MCF 10A (cell line): ENCODE measurements around the gene SLC35E2B. TPM values are rescaled to one million over a fixed set of nuclear protein-coding genes. Genes with fewer than 3 reads are reported as not detected.
"Not testable (repeated sequence)": the region's sequence is repeated elsewhere in the genome, so short reads cannot be mapped to it uniquely, and the experiment has no call there.

ENCODE experiments used
- BruUV-seq: library from RNA; stranded (reverse); fragments of 400-500 nt; replicated peaks from 2 replicates; lab custom pipeline; 2021; lab: Mats Ljungman, UMichigan
- CTCF ChIA-PET: fragments of 300-600 bp; sonication (Branson Sonifier 250); formaldehyde crosslinking; extraction: SDS; loops from one replicate; lab custom pipeline; 2021; ENCODE audit warnings: antibody characterized with exemption, inconsistent platforms; lab: Yijun Ruan, JAX
- POLR2A ChIA-PET: fragments of 300-600, 350-650 bp; sonication (Branson Sonifier 250); formaldehyde crosslinking; extraction: SDS; loops from one replicate; lab custom pipeline; 2020; ENCODE audit warnings: antibody characterized with exemption, inconsistent platforms; lab: Yijun Ruan, JAX
- DNase-seq: peaks from one replicate; pipeline ENCODE4 v3.0.0-alpha.2; 2018; ENCODE audit not compliant: unreplicated experiment
- H3K27ac Mint-ChIP-seq: one replicate; pipeline ENCODE4 v1.8.0; 2022; ENCODE audit warnings: mild to moderate bottlenecking, low read depth, mixed read lengths; ENCODE audit not compliant: unreplicated experiment
- H3K27me3 Mint-ChIP-seq: one replicate; pipeline ENCODE4 v1.8.0; 2022; ENCODE audit warnings: mixed read lengths; ENCODE audit not compliant: insufficient read depth, unreplicated experiment
- H3K36me3 Mint-ChIP-seq: one replicate; pipeline ENCODE4 v1.8.0; 2022; ENCODE audit warnings: mild to moderate bottlenecking, moderate library complexity, mixed read lengths; ENCODE audit not compliant: insufficient read depth, unreplicated experiment
- H3K4me1 Mint-ChIP-seq: one replicate; pipeline ENCODE4 v1.8.0; 2022; ENCODE audit warnings: mixed read lengths; ENCODE audit not compliant: insufficient read depth, unreplicated experiment
- H3K4me3 Mint-ChIP-seq: one replicate; pipeline ENCODE4 v1.8.0; 2022; ENCODE audit warnings: mild to moderate bottlenecking, moderate library complexity, mixed read lengths; ENCODE audit not compliant: unreplicated experiment
- H3K9me3 Mint-ChIP-seq: one replicate; pipeline ENCODE4 v1.8.0; 2022; ENCODE audit warnings: mixed read lengths; ENCODE audit not compliant: unreplicated experiment
- intact Hi-C: fragments of 100-400 bp; cut with micrococcal nuclease; formaldehyde crosslinking; loops from 2 replicates; pipeline ENCODE4 v1.14.1; 2022
- total RNA-seq: library from RNA; stranded (reverse); gene quantifications from 2 replicates; pipeline ENCODE4 v1.2.3, GENCODE V29; 2022

The SLC35E2B gene
- total RNA-seq, 1 experiment from 2014 or later = 35.4 TPM

DNA sequence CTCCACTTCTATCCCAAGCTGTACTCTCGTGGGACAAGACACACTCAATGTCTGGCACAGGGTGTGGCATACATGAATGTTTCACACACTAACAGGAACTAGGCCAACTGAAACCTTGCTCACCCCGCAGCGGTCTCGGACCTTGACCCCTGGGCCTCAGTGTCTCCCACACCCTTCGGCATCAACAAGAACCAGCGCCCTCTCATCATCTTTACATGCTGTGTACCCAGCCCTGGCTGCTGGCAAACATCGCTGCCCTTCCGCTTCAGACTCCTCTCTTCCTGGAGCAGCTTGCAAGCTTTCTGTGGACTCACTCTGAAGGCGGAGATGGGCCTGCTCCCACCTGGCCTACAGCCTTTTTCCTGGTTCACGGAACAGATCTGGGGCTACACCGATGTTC lies 44.3 kb downstream of the SLC35E2B start:
- H3K27me3 Mint-ChIP-seq, H3K4me3 Mint-ChIP-seq, intact Hi-C loops, DNase-seq, BruUV-seq, CTCF ChIA-PET, H3K9me3 Mint-ChIP-seq, H3K4me1 Mint-ChIP-seq, POLR2A ChIA-PET, H3K27ac Mint-ChIP-seq: not testable (repeated sequence)
- peaks cover 72% of the 10 kb centered on the region for H3K36me3 Mint-ChIP-seq

DNA sequence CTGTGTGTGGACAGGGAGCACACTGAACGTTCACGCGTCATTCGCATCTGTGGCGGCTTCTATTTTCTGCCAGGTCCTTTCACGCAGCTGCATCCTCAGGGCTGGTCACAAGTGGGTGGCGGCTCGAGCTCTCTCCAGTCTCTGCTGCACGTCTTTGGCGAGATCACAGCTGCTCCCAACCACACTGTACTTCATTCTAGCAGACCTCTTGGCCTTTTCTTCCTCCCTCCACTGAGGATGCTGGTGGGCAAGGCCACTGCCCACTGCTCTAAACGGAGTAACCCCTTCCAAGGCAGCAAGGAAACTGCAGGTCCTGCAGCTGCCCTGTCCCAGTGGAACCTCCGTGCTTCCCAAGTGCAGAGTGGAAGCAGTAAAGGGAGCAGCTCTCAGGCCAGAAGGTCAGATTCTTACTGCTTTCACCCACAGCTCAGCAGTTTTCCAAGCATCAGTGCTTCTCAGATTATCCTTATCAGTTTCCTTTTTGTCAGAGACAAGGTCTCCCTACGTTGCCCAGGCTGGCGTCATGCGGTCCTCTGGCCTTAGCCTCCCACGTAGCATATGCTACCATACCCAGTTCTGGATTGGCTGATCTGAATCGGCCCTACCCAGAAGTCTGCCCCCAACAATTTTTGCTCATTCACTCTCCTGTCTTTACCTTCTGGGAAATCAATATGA lies 44.9 kb downstream of the SLC35E2B start:
- BruUV-seq, intact Hi-C loops, H3K27ac Mint-ChIP-seq, DNase-seq, H3K4me1 Mint-ChIP-seq, H3K9me3 Mint-ChIP-seq, POLR2A ChIA-PET, H3K27me3 Mint-ChIP-seq, CTCF ChIA-PET, H3K4me3 Mint-ChIP-seq: not testable (repeated sequence)
- peaks cover 69% of the 10 kb centered on the region for H3K36me3 Mint-ChIP-seq

DNA sequence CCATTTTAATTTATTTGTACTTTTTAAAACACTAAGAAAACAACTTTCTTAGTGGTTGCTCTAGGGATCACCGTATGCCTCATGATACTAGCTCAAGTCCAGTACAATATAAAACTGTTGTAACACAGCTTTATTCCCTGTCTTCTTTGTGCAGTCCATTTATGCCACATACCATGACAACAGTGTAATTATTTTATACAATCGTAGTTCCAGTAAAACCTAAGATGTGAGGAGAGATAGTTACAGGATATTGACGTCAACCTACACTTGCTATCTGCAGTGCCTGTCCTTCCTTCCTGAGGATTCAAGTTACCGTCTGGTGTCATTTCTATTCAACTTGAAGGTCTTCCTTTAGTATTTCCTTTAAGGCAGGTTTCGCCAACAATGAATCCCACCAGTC lies 46.3 kb downstream of the SLC35E2B start:
- H3K4me3 Mint-ChIP-seq, H3K27ac Mint-ChIP-seq, DNase-seq, H3K9me3 Mint-ChIP-seq, H3K27me3 Mint-ChIP-seq, intact Hi-C loops, BruUV-seq, H3K4me1 Mint-ChIP-seq, POLR2A ChIA-PET, CTCF ChIA-PET: not testable (repeated sequence)
- peaks cover 56% of the 10 kb centered on the region for H3K36me3 Mint-ChIP-seq

DNA sequence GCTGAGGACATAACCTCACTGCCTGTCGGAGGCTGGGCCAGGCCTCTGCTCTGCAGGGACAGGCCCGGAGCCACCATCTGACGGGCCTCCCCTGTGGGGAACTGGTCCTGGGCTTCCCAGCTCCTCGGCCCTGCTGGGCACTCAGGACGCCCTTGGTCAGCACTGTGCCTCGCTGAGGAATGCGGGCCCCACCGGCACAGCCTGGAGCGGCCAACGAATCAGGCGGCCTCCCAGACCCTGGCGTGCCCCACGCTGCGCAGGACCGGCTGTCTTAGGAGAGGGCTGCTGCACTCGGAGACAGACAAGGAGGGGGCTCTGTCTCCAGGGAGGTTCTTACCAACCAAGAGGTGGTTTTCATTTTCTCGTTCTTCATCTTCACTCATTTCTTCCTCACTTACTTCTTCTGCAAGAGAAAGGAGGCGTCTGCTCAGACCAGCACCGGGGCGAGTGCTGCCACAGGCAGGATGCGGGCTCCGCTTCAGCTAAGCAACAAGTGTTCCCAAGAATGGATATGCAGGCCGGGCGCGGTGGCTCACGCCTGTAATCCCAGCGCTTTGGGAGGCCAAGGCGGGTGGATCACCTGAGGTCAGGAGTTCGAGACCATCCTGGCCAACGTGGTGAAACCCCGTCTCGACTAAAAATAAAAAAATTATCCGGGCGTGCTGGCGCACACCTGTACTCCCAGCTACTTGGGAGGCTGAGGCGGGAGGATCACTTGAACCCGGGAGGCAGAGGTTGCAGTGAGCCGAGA lies 51.7 kb downstream of the SLC35E2B start:
- intact Hi-C loops, POLR2A ChIA-PET, H3K27ac Mint-ChIP-seq, DNase-seq, H3K27me3 Mint-ChIP-seq, H3K4me3 Mint-ChIP-seq, H3K4me1 Mint-ChIP-seq, H3K9me3 Mint-ChIP-seq, H3K36me3 Mint-ChIP-seq, BruUV-seq: not testable (repeated sequence)
- CTCF ChIA-PET = interaction anchor here (0.6 kb wide), 1 partner anchor 39 kb away, joined by 3 read pairs; no protein-coding TSS in a partner anchor

DNA sequence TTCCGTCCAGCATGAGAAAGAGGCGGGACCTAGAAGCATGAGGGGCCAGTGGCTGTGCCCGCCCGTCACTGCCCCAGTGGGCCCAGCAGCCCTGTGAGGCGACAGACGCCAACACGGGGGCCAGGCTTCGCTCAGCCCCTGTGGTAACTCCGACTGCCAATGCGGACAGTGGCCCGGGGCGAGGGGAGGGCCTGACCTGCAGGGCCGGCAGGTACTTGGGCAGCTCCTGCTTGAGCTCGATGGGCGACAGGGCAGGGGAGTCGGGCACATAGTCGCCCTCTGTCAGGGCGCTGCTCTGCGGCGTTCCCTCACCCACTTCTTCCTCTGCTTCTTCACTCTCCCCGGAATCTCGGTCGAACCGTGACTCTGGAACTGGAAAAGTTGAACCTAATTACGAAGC lies 52.5 kb downstream of the SLC35E2B start:
- H3K4me1 Mint-ChIP-seq, H3K27ac Mint-ChIP-seq, CTCF ChIA-PET, H3K27me3 Mint-ChIP-seq, intact Hi-C loops, H3K36me3 Mint-ChIP-seq, BruUV-seq, H3K9me3 Mint-ChIP-seq, POLR2A ChIA-PET, DNase-seq, H3K4me3 Mint-ChIP-seq: not testable (repeated sequence)

DNA sequence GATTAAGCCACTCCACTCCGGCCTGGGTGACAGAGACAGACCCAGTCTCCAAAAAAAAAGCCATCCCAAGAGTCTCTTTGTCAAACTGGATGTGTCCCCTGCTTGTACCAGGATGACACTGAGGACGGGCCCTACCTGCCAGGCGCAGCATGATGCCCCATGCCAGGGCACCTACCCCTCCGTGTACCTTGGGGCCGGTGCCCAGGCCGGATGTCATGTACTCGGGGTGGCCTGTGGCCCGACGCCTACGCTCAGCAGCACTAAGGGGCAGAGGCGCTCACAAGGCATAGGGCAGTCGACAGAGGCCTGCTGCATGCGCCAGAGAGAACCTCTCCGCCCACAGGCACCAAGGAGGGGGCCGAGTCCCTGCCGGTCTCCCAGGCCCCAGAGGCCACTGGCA lies 53.2 kb downstream of the SLC35E2B start:
- POLR2A ChIA-PET, H3K36me3 Mint-ChIP-seq, DNase-seq, CTCF ChIA-PET, H3K4me3 Mint-ChIP-seq, BruUV-seq, H3K4me1 Mint-ChIP-seq, H3K27ac Mint-ChIP-seq, H3K9me3 Mint-ChIP-seq, H3K27me3 Mint-ChIP-seq, intact Hi-C loops: not testable (repeated sequence)

DNA sequence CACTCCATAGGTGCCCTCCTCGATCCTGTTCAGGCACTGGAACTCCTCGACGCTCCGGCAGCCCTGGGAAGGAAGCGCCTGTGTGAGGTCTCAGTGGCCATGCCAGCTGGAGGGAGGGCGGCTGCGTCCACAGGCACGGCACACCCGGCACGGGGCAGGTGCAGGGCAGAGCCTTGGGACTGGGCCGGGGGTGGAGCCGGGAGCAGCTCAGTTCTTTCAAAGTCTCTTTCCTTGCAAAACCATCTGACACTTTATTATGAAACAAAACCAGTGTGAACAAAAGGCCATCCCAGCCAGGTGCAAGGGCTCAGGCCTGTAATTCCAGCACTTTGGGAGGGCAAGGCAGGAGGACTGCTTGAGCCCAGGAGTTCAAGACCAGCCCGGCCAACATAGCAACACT lies 54.1 kb downstream of the SLC35E2B start:
- DNase-seq, H3K27ac Mint-ChIP-seq, H3K9me3 Mint-ChIP-seq, BruUV-seq, POLR2A ChIA-PET, H3K27me3 Mint-ChIP-seq, intact Hi-C loops, H3K4me1 Mint-ChIP-seq, H3K36me3 Mint-ChIP-seq, H3K4me3 Mint-ChIP-seq, CTCF ChIA-PET: not testable (repeated sequence)

DNA sequence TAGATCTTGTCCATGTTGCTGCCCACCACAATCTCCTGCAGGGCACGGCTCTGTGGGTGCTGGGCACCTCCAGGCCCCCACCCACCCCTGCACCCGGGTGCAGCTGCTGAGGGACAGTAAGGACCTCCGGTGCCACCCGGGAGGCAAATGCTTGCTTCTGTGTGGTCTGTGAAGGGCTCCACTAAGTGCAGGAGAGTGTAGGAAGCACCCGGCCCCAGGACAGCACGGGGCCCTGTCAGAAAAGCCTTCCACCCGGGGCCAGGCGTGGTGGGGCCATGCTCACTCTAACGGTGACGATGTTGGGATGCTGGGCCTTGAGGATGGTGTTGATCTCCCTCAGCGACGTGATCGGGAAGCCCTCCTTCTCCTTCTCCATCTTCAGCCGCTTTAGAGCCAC lies 55.1 kb downstream of the SLC35E2B start:
- CTCF ChIA-PET, POLR2A ChIA-PET, H3K4me1 Mint-ChIP-seq, H3K27me3 Mint-ChIP-seq, H3K4me3 Mint-ChIP-seq, BruUV-seq, H3K9me3 Mint-ChIP-seq, H3K36me3 Mint-ChIP-seq, H3K27ac Mint-ChIP-seq, DNase-seq, intact Hi-C loops: not testable (repeated sequence)

DNA sequence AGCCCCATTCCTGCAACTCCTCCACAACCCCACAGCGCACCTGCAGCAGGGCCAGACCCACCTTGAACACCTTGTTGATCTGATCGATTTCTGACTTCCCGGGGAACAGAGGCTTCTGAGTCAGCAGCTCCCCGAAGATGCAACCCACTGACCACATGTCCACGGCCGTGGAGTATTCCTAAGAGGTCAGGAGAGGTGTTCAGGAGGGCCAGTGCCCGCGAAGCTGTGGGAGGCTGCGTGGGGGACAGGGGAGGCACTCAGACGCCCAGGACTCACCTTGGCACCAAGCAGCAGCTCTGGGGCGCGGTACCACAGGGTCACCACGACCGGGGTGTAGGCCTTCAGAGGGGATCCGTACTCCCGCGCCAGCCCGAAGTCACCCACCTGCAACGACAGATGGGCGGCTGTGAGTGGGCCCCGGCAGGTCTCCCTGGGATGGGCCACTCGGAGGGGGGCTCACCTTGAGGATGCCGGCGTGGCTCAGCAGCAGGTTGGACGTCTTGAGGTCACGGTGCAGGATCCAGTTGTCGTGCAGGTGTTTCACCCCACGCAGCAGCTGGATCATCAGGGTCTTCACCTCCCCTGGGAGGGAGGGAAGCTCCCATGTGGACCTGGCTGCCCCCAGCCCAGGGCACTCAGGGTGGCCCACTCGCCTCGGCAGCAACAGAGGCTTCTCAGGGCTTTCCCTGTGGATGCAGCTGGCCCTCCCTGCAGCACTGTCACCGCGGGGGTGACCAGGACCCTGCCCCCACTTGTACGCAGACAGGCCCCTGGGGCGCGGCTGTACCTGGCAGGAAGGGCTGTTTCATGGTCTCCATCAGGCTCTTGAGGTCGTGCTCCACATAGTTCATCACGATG lies 55.7 kb downstream of the SLC35E2B start:
- BruUV-seq, CTCF ChIA-PET, H3K9me3 Mint-ChIP-seq, H3K4me1 Mint-ChIP-seq, POLR2A ChIA-PET, H3K36me3 Mint-ChIP-seq, DNase-seq, H3K27me3 Mint-ChIP-seq, H3K4me3 Mint-ChIP-seq, intact Hi-C loops, H3K27ac Mint-ChIP-seq: not testable (repeated sequence)
